Liver (tissue), 9 donors: ENCODE measurements around the gene MED16. TPM values are rescaled to one million over a fixed set of nuclear protein-coding genes. Genes with fewer than 3 reads are reported as not detected.

ENCODE experiments used
- DNase-seq: peaks from one replicate; pipeline ENCODE4 v3.0.0-alpha.2; 2017; ENCODE audit warnings: low spot score
- H3K27ac ChIP-seq, 2 donors: one replicate each; pipeline ENCODE4 v1.7.0; 2013; ENCODE audit warnings: inconsistent platforms in 2 of 2, low read length in 2 of 2, control low read depth in 1 of 2, low read depth in 1 of 2, mild to moderate bottlenecking in 1 of 2
- H3K27me3 ChIP-seq, 4 donors: one replicate each; pipeline versions ENCODE4 v1.6.1 to v1.7.0; 2013; ENCODE audit warnings: low read length in 3 of 4, inconsistent platforms in 1 of 4, mild to moderate bottlenecking in 1 of 4, moderate library complexity in 1 of 4; ENCODE audit not compliant: control insufficient read depth in 4 of 4, insufficient read depth in 4 of 4
- H3K36me3 ChIP-seq, 4 donors: one replicate each; pipeline versions ENCODE4 v1.6.1 to v1.7.0; 2013; ENCODE audit warnings: low read length in 3 of 4, mild to moderate bottlenecking in 3 of 4, low read depth in 1 of 4, moderate library complexity in 1 of 4; ENCODE audit not compliant: control insufficient read depth in 4 of 4, insufficient read depth in 3 of 4
- H3K4me1 ChIP-seq, 4 donors: one replicate each; pipeline versions ENCODE4 v1.6.1 to v1.7.0; 2013; ENCODE audit warnings: low read length in 3 of 4, mild to moderate bottlenecking in 3 of 4, moderate library complexity in 1 of 4; ENCODE audit not compliant: control insufficient read depth in 4 of 4, insufficient read depth in 4 of 4
- H3K4me3 ChIP-seq, 3 donors: one replicate each; pipeline versions ENCODE4 v1.6.1 to v1.7.0; 2013; ENCODE audit warnings: low read length in 3 of 3, control low read depth in 1 of 3, low read depth in 1 of 3, mild to moderate bottlenecking in 1 of 3
- H3K9ac ChIP-seq, 2 donors: one replicate each; pipeline ENCODE4 v1.7.0; 2013; ENCODE audit warnings: low read length in 2 of 2, mild to moderate bottlenecking in 2 of 2, moderate library complexity in 2 of 2, control low read depth in 1 of 2, low read depth in 1 of 2
- H3K9me3 ChIP-seq, 4 donors: one replicate each; pipeline versions ENCODE4 v1.6.1 to v1.7.0; 2013; ENCODE audit warnings: low read length in 3 of 4; ENCODE audit not compliant: control insufficient read depth in 4 of 4
- EGR1 ChIP-seq, 2 donors: IDR thresholded peaks; 2 replicates each; pipeline ENCODE4 v1.6.1; 2016 to 2018; ENCODE audit warnings: antibody characterized with exemption in 2 of 2, low read depth in 2 of 2
- FOXA1 ChIP-seq: IDR thresholded peaks from 2 replicates; pipeline ENCODE4 v1.6.1; 2016; ENCODE audit warnings: antibody characterized with exemption
- FOXA2 ChIP-seq: IDR thresholded peaks from 2 replicates; pipeline ENCODE4 v1.6.1; 2016; ENCODE audit warnings: antibody characterized with exemption
- GABPA ChIP-seq, 2 donors: IDR thresholded peaks in 1 of 2; conservative IDR thresholded peaks in 1 of 2; 2 replicates each; pipeline ENCODE4 v1.6.1; 2016; ENCODE audit warnings: antibody characterized with exemption in 2 of 2, mild to moderate bottlenecking in 1 of 2, moderate library complexity in 1 of 2
- HNF4A ChIP-seq, 2 donors: conservative IDR thresholded peaks; 2 replicates each; pipeline ENCODE4 v1.6.1; 2016; ENCODE audit warnings: antibody characterized with exemption in 2 of 2, mild to moderate bottlenecking in 2 of 2
- HNF4G ChIP-seq: IDR thresholded peaks from 2 replicates; pipeline ENCODE4 v1.6.1; 2016; ENCODE audit warnings: antibody characterized with exemption
- NR2F2 ChIP-seq: IDR thresholded peaks from 2 replicates; pipeline ENCODE4 v1.6.1; 2016; ENCODE audit warnings: antibody characterized with exemption
- RAD21 ChIP-seq, 2 donors: IDR thresholded peaks; 2 replicates each; pipeline ENCODE4 v1.6.1; 2016; ENCODE audit warnings: antibody characterized with exemption in 2 of 2, mild to moderate bottlenecking in 2 of 2
- REST ChIP-seq: IDR thresholded peaks from 2 replicates; pipeline ENCODE4 v1.6.1; 2016; ENCODE audit warnings: antibody characterized with exemption, mild to moderate bottlenecking
- TAF1 ChIP-seq: conservative IDR thresholded peaks from 2 replicates; pipeline ENCODE4 v1.6.1; 2016; ENCODE audit warnings: antibody characterized with exemption, mild to moderate bottlenecking
- YY1 ChIP-seq: IDR thresholded peaks from 2 replicates; pipeline ENCODE4 v1.6.1; 2016; ENCODE audit warnings: antibody characterized with exemption, mild to moderate bottlenecking
- WGBS: extraction: QIAGEN DNeasy Blood & Tissue Kit; methylation state at CpG from one replicate; pipeline ENCODE4 v1.1.7; 2013; 5-methylcytosine and 5-hydroxymethylcytosine counted together
- polyA plus RNA-seq, 2 donors: library from polyadenylated mRNA; stranded (reverse) in 1 of 2; unstranded in 1 of 2; fragments of 200-250 nt in 1 of 2; fragments of >200 nt in 1 of 2; fragmentation: Nextera tagmentation in 1 of 2; extraction: Ambion mirVana in 1 of 2; gene quantifications; one replicate each; pipeline versions ENCODE4 v1.2.1 to v1.2.3, GENCODE V29; 2013 to 2015
- total RNA-seq, 2 donors: library from RNA; depleted of rRNA; stranded (reverse); fragments of >200 nt; gene quantifications; one replicate each; pipeline ENCODE4 v1.2.3, GENCODE V29; 2014
- TF ChIP-seq, protein P1 (sequence below): IDR thresholded peaks from 2 replicates; pipeline ENCODE4 v1.6.1; 2016; ENCODE audit warnings: antibody characterized with exemption
- TF ChIP-seq, protein P2 (sequence below): fragments of 150-350 bp; IDR thresholded peaks from 2 replicates; pipeline ENCODE4 v1.5.1; 2017; ENCODE audit warnings: improper control_type of control experiment, low read depth, low read length; ENCODE audit not compliant: missing input control
- donor health status: healthy.
- donor health status: healthy.
- donor health status: healthy.
- donor health status: healthy.
- donor health status: healthy.

Gene MED16
- total and polyA plus RNA-seq, 4 donors = 30.6 to 50.5 (median 41.0) TPM

DNA sequence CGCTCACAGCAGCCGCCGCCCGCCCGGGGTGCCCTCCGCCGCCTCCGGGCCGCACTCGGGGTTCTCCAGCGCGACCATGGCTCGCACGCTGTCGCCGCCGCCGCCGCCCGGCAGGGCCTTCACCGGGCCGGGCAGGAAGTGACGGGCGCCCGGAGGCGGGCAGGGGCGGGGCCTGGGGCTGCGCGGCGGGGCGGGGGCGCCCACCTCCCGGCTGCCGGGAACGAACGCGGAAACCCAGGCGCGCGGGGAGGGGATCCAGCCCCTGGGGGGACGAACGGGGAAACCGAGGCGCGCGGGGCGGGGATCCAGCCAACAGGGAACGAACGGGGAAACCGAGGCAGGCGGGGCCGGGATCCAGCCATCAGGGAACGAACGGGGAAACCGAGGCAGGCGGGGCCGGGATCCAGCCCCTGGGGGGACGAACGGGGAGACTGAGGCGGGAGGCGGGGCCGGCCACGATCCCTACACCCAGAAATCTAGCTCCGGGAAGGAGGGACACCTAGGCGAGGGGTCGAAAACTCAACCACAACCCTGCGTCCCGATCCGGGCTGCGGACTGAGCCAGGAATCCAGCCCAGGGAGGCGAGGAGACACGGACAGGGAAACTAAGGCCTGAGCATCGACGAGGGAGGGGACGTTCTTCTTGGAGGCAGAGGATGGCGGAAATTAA lies 20.2 kb upstream of the MED16 start, which contains the start of gene R3HDM4:
TSS of gene R3HDM4 (minus strand) at position 140 of the 669 bp plus-strand sequence. CDS start at position 78, 62 bp downstream.
- WGBS = 1% methylated on average over 76 of the region's 76 CpGs
- Histone ChIP-seq H3K9me3 (no peaks in the 10 kb centered on the region), H3K27me3 (peaks cover 0 to 2% (median under 1%) of the 10 kb centered on the region in 4 donors), H3K36me3 (no peaks in the 10 kb centered on the region), H3K9ac (peak within 1 kb of the TSS; percentile 83 to 90), H3K4me1 (peaks cover 0 to 18% (median 13%) of the 10 kb centered on the region in 4 donors), H3K27ac (peak within 1 kb of the TSS; percentile 80 to 87), H3K4me3 (peak within 1 kb of the TSS; percentile 66 to 98 (median 82))
- TF ChIP-seq RAD21 (IDR thresholded peaks at IDR 0.05) = no peak
- TF ChIP-seq, protein P1, sequence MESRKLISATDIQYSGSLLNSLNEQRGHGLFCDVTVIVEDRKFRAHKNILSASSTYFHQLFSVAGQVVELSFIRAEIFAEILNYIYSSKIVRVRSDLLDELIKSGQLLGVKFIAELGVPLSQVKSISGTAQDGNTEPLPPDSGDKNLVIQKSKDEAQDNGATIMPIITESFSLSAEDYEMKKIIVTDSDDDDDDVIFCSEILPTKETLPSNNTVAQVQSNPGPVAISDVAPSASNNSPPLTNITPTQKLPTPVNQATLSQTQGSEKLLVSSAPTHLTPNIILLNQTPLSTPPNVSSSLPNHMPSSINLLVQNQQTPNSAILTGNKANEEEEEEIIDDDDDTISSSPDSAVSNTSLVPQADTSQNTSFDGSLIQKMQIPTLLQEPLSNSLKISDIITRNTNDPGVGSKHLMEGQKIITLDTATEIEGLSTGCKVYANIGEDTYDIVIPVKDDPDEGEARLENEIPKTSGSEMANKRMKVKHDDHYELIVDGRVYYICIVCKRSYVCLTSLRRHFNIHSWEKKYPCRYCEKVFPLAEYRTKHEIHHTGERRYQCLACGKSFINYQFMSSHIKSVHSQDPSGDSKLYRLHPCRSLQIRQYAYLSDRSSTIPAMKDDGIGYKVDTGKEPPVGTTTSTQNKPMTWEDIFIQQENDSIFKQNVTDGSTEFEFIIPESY = no peak
- TF ChIP-seq, protein P2, sequence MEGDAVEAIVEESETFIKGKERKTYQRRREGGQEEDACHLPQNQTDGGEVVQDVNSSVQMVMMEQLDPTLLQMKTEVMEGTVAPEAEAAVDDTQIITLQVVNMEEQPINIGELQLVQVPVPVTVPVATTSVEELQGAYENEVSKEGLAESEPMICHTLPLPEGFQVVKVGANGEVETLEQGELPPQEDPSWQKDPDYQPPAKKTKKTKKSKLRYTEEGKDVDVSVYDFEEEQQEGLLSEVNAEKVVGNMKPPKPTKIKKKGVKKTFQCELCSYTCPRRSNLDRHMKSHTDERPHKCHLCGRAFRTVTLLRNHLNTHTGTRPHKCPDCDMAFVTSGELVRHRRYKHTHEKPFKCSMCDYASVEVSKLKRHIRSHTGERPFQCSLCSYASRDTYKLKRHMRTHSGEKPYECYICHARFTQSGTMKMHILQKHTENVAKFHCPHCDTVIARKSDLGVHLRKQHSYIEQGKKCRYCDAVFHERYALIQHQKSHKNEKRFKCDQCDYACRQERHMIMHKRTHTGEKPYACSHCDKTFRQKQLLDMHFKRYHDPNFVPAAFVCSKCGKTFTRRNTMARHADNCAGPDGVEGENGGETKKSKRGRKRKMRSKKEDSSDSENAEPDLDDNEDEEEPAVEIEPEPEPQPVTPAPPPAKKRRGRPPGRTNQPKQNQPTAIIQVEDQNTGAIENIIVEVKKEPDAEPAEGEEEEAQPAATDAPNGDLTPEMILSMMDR = peak; percentile 3
- TF ChIP-seq NR2F2 = no peak
- no peak for TF ChIP-seq TAF1
- no peak for TF ChIP-seq HNF4G
- no peak for TF ChIP-seq GABPA (IDR thresholded peaks at IDR 0.05 in 1 of 2, conservative IDR thresholded peaks at IDR 0.05 in 1 of 2)
- TF ChIP-seq HNF4A (conservative IDR thresholded peaks at IDR 0.05) = no peak
- DNase-seq = peak; percentile 85

GRCh38 chr19:912181-913079 lies 19.4 kb upstream of the MED16 start:
- Histone ChIP-seq H3K9me3 (no peaks in the 10 kb centered on the region), H3K4me3 (peak overlapping the region; percentile 64 to 98 (median 82)), H3K4me1 (peaks cover 0 to 10% (median 9%) of the 10 kb centered on the region in 4 donors), H3K27ac (peak overlapping the region; percentile 36 to 80), H3K27me3 (no peaks in the 10 kb centered on the region), H3K9ac (no peak overlapping the region), H3K36me3 (no peaks in the 10 kb centered on the region)
- WGBS = 9% methylated on average over 69 of the region's 69 CpGs
- no peak for DNase-seq
- no peak for TF ChIP-seq FOXA2
- TF ChIP-seq HNF4A (conservative IDR thresholded peaks at IDR 0.05) = no peak
- TF ChIP-seq FOXA1 = no peak
- no peak for TF ChIP-seq NR2F2
- TF ChIP-seq EGR1 (IDR thresholded peaks at IDR 0.05; ENCODE audit: low read depth in 2 of 2) = no peak
- no peak for TF ChIP-seq RAD21 (IDR thresholded peaks at IDR 0.05)
- TF ChIP-seq REST = no peak
- TF ChIP-seq YY1 = no peak
- TF ChIP-seq, protein P2 = no peak
- TF ChIP-seq, protein P1 = no peak
- TF ChIP-seq TAF1 = no peak
- TF ChIP-seq GABPA (IDR thresholded peaks at IDR 0.05 in 1 of 2, conservative IDR thresholded peaks at IDR 0.05 in 1 of 2) = no peak
- no peak for TF ChIP-seq HNF4G
